ENCODE results near the gene PSMD5.

GRCh38 chr9:120857902-120858301 is 15.2 kb upstream of the PSMD5 start:
- TF ChIP-seq CTCF (IDR thresholded peaks at IDR 0.05) (no peak), POLR2A (IDR thresholded peaks at IDR 0.05) (no peak)

Measured in suprapubic skin (tissue), 3 donors.